SU-DHL-6 (cell line): ENCODE data around the gene DDX31.

Source experiments
- H2AFZ ChIP-seq: fragments of 200-600 bp; sonication (generic); 2 replicates; pipeline ENCODE4 v1.6.1; 2014; ENCODE audit warnings: low read depth, mild to moderate bottlenecking, moderate library complexity, mixed read lengths, antibody characterized with exemption, low read length; ENCODE audit not compliant: severe bottlenecking
- H3F3A ChIP-seq: fragments of 200-600 bp; shearing (Covaris generic); 2 replicates; pipeline ENCODE4 v1.6.0; 2016; ENCODE audit warnings: antibody characterized with exemption, mild to moderate bottlenecking; ENCODE audit not compliant: insufficient read depth
- H3K27ac ChIP-seq: fragments of 200-600 bp; sonication (generic); 2 replicates; pipeline ENCODE4 v1.5.1; 2016; ENCODE audit warnings: low read depth, mild to moderate bottlenecking, low read length, moderate library complexity, mixed read lengths
- H3K27me3 ChIP-seq: fragments of 200-600 bp; sonication (generic), shearing (Covaris generic); 2 replicates; pipeline ENCODE4 v1.6.0; 2014; ENCODE audit warnings: mild to moderate bottlenecking, low read length
- H3K36me3 ChIP-seq: fragments of 200-600 bp; sonication (generic); 2 replicates; pipeline ENCODE4 v1.6.1; 2014; ENCODE audit warnings: mild to moderate bottlenecking, low read length, mixed read lengths
- H3K4me2 ChIP-seq: fragments of 300-600, 200-600 bp; shearing (Covaris generic), sonication (generic); 2 replicates; pipeline ENCODE4 v1.6.0; 2014; ENCODE audit warnings: low read length, low read depth, mild to moderate bottlenecking; ENCODE audit not compliant: poor library complexity, severe bottlenecking
- H3K4me3 ChIP-seq: fragments of 200-600 bp; sonication (generic); 2 replicates; pipeline ENCODE4 v1.5.1; 2014; ENCODE audit warnings: antibody characterized with exemption, low read length, mild to moderate bottlenecking, mixed read lengths; ENCODE audit not compliant: insufficient read depth, poor library complexity, severe bottlenecking
- H3K79me2 ChIP-seq: fragments of 200-600 bp; sonication (generic); 2 replicates; pipeline ENCODE4 v1.6.1; 2014; ENCODE audit warnings: mild to moderate bottlenecking, low read length, moderate library complexity; ENCODE audit not compliant: insufficient read depth
- H3K9ac ChIP-seq: fragments of 200-600 bp; sonication (generic); 2 replicates; pipeline ENCODE4 v1.7.0; 2014; ENCODE audit warnings: mild to moderate bottlenecking, low read length
- H3K9me2 ChIP-seq: fragments of 200-600 bp; sonication (generic); replicated peaks from 2 replicates; pipeline ENCODE4 v1.6.1; 2014; ENCODE audit warnings: low read length; ENCODE audit not compliant: insufficient read depth
- H3K9me3 ChIP-seq: fragments of 200-600 bp; sonication (generic); 2 replicates; pipeline ENCODE4 v1.6.1; 2014; ENCODE audit warnings: low read length, mixed read lengths; ENCODE audit not compliant: insufficient read depth
- H4K20me1 ChIP-seq: fragments of 200-600 bp; sonication (generic); 2 replicates; pipeline ENCODE4 v1.6.1; 2014; ENCODE audit warnings: low read depth, mild to moderate bottlenecking, antibody characterized with exemption, low read length, moderate library complexity, mixed read lengths
- CTCF ChIP-seq: fragments of 200-600 bp; sonication (generic); IDR thresholded peaks from one replicate; pipeline ENCODE4 v1.5.1; 2017; ENCODE audit warnings: antibody characterized with exemption, mild to moderate bottlenecking, low read length, moderate library complexity; ENCODE audit not compliant: insufficient read depth, poor library complexity, severe bottlenecking
- EZH2phosphoT487 ChIP-seq: fragments of 200-600 bp; sonication (generic), shearing (Covaris generic); conservative IDR thresholded peaks from 2 replicates; pipeline ENCODE4 v1.6.1; 2018; ENCODE audit warnings: mild to moderate bottlenecking, antibody characterized with exemption, low read length, moderate library complexity, mixed read lengths

Gene DDX31

DNA sequence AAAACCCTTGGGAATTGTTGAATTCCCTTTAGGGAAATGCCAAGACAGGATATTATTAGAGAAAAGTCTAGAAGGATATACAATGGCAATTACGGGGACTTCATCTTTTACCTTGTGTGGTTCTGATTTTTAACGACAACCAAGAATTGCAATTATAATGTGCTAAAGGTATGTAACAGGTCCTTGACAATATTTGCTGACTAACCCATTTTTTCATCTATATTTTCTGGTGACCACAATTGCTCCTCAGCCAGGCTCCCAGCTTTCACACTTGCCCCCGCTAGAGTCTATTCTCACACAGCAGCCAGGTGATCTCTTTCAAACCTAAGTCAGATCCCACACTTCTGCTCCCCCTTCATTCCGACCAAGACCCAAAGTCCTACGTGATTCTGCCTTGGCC is 53.1 kb downstream of the DDX31 start:
- no peaks in the 10 kb centered on the region for H3K79me2 ChIP-seq
- no peak overlapping the region for H3K4me2 ChIP-seq
- no peak for TF ChIP-seq CTCF
- no peak for TF ChIP-seq EZH2phosphoT487
- H4K20me1 ChIP-seq = no peaks in the 10 kb centered on the region
- no peaks in the 10 kb centered on the region for H3K9me2 ChIP-seq
- no peaks in the 10 kb centered on the region for H3K27me3 ChIP-seq
- peaks cover 3% of the 10 kb centered on the region; the same call in 1 of the 2 replicates for H3K36me3 ChIP-seq
- H3K4me3 ChIP-seq = no peak overlapping the region
- H3K9me3 ChIP-seq = no peaks in the 10 kb centered on the region
- H3K9ac ChIP-seq = no peak overlapping the region
- no peak overlapping the region for H2AFZ ChIP-seq
- no peak overlapping the region for H3K27ac ChIP-seq
- no peaks in the 10 kb centered on the region for H3F3A ChIP-seq

DNA sequence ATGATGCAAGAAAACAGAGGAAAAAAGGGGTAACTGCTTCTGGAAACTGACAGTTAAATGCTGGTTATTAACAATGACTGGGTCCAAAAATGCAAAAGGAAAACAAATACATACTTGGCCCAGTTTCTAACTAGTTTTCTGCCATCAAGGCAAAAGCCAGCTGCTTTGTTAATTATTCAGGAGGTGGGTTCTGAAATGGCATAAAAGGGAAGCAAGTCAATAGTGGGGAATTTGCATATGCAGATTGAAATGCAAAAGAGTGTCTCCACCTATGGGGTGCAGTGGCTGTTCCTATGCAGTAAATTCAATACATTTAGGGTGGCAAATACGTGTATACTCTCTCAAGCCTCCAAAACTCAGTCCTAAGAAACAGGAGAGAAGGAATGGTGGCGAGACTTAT is 54.0 kb downstream of the DDX31 start:
- Histone ChIP-seq H3K36me3 (no peaks in the 10 kb centered on the region; the same call in 1 of the 2 replicates), H3K27ac (no peak overlapping the region), H3K9me2 (no peaks in the 10 kb centered on the region), H3F3A (no peaks in the 10 kb centered on the region), H3K9me3 (no peaks in the 10 kb centered on the region), H3K79me2 (no peaks in the 10 kb centered on the region), H3K4me3 (no peak overlapping the region), H4K20me1 (no peaks in the 10 kb centered on the region), H3K9ac (no peak overlapping the region), H3K27me3 (no peaks in the 10 kb centered on the region), H2AFZ (no peak overlapping the region), H3K4me2 (no peak overlapping the region)
- TF ChIP-seq CTCF (no peak), EZH2phosphoT487 (no peak)

DNA sequence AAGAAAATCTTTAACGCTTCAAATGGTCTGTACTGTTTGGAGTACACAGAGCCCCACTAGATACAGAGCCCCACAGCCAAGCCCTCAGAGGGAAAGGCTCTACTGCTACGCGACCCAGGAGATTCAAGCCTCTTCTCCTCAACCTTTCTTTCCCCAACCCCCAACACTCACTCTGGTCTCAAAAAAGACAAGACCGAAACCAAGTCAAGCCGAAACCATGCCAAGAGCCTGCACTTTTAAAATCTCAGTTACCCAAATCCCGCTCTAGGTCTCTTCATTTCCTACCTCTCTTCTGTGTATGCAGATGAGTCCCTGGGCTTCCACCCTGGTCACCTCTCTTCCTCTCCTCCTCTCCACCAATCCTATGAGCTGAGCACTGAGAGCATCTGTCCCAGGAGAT is 55.5 kb downstream of the DDX31 start:
- no peaks in the 10 kb centered on the region; the same call in 1 of the 2 replicates for H3K36me3 ChIP-seq
- H3K9me3 ChIP-seq = no peaks in the 10 kb centered on the region
- TF ChIP-seq EZH2phosphoT487 (no peak), CTCF (no peak)
- no peak overlapping the region for H3K27ac ChIP-seq
- no peak overlapping the region for H3K4me2 ChIP-seq
- H2AFZ ChIP-seq = no peak overlapping the region
- H3K79me2 ChIP-seq = no peaks in the 10 kb centered on the region
- no peak overlapping the region for H3K4me3 ChIP-seq
- no peaks in the 10 kb centered on the region for H3K9me2 ChIP-seq
- no peak overlapping the region for H3K9ac ChIP-seq
- H3F3A ChIP-seq = no peaks in the 10 kb centered on the region
- no peaks in the 10 kb centered on the region for H4K20me1 ChIP-seq
- H3K27me3 ChIP-seq = no peaks in the 10 kb centered on the region
